HEK293 (cell line): ENCODE data around the gene REV3L.

ENCODE experiments used
- REST ChIP-seq: fragments of 450-650 bp; formaldehyde crosslinking; IDR thresholded peaks from 2 replicates; pipeline ENCODE4 v1.5.1; 2016; ENCODE audit warnings: missing biosample characterization, missing genetic modification characterization
- ZNF366 ChIP-seq: fragments of 450-650 bp; formaldehyde crosslinking; conservative IDR thresholded peaks from 2 replicates; pipeline ENCODE4 v1.5.1; 2016; ENCODE audit warnings: missing biosample characterization, missing genetic modification characterization
- ZNF768 ChIP-seq: fragments of 450-650 bp; formaldehyde crosslinking; IDR thresholded peaks from 2 replicates; pipeline ENCODE4 v1.5.1; 2018; ENCODE audit warnings: missing biosample characterization, mild to moderate bottlenecking, missing genetic modification characterization
- TF ChIP-seq, protein P1 (sequence below): fragments of 450-650 bp; formaldehyde crosslinking; IDR thresholded peaks from 2 replicates; pipeline ENCODE4 v1.5.1; 2016; ENCODE audit warnings: missing biosample characterization, missing genetic modification characterization
- TF ChIP-seq, protein P2 (sequence below): fragments of 450-650 bp; formaldehyde crosslinking; IDR thresholded peaks from 2 replicates; pipeline ENCODE4 v1.5.1; 2016; ENCODE audit warnings: missing biosample characterization, missing genetic modification characterization

GRCh38 chr6:111486475-111486874 lies 3.5 kb upstream of the REV3L start:
- TF ChIP-seq, protein P1, sequence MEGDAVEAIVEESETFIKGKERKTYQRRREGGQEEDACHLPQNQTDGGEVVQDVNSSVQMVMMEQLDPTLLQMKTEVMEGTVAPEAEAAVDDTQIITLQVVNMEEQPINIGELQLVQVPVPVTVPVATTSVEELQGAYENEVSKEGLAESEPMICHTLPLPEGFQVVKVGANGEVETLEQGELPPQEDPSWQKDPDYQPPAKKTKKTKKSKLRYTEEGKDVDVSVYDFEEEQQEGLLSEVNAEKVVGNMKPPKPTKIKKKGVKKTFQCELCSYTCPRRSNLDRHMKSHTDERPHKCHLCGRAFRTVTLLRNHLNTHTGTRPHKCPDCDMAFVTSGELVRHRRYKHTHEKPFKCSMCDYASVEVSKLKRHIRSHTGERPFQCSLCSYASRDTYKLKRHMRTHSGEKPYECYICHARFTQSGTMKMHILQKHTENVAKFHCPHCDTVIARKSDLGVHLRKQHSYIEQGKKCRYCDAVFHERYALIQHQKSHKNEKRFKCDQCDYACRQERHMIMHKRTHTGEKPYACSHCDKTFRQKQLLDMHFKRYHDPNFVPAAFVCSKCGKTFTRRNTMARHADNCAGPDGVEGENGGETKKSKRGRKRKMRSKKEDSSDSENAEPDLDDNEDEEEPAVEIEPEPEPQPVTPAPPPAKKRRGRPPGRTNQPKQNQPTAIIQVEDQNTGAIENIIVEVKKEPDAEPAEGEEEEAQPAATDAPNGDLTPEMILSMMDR: no peak
- TF ChIP-seq, protein P2, sequence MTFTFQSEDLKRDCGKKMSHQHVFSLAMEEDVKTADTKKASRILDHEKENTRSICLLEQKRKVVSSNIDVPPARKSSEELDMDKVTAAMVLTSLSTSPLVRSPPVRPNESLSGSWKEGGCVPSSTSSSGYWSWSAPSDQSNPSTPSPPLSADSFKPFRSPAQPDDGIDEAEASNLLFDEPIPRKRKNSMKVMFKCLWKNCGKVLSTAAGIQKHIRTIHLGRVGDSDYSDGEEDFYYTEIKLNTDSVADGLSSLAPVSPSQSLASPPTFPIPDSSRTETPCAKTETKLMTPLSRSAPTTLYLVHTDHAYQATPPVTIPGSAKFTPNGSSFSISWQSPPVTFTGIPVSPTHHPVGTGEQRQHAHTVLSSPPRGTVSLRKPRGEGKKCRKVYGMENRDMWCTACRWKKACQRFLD: no peak
- TF ChIP-seq REST (tag by site-specific recombination): no peak
- TF ChIP-seq ZNF366 (tag by site-specific recombination): no peak
- TF ChIP-seq ZNF768 (tag by site-specific recombination): no peak
